Right atrium auricular region (tissue), 2 donors: Measurements from ENCODE around the gene HNRNPA1. TPM values are rescaled to one million over a fixed set of nuclear protein-coding genes. Genes with fewer than 3 reads are reported as not detected.
"Not testable (repeated sequence)": the region's sequence is repeated elsewhere in the genome, so short reads cannot be mapped to it uniquely, and the experiment has no call there.

Source experiments
- DNase-seq: peaks from one replicate; pipeline ENCODE4 v3.0.0-alpha.2; 2019; ENCODE audit warnings: low spot score
- H3K27ac ChIP-seq, 2 donors: fragments of 200-600 bp; sonication (generic); 1 replicate in 1 of 2; 2 replicates in 1 of 2; pipeline ENCODE4 v1.5.1; 2016 to 2019
- H3K27me3 ChIP-seq, 2 donors: fragments of 200-600 bp; sonication (generic); one replicate each; pipeline versions ENCODE4 v1.5.1 to v1.6.0; 2017 to 2019
- H3K36me3 ChIP-seq: fragments of 200-600 bp; sonication (generic); one replicate; pipeline ENCODE4 v1.5.1; 2016
- H3K4me1 ChIP-seq, 2 donors: fragments of 200-600 bp; sonication (generic); one replicate each; pipeline versions ENCODE4 v1.5.1 to v1.6.0; 2017 to 2019
- H3K4me3 ChIP-seq, 2 donors: fragments of 200-600 bp; sonication (generic); 1 replicate in 1 of 2; 2 replicates in 1 of 2; pipeline ENCODE4 v1.5.1; 2017 to 2019; ENCODE audit warnings: mild to moderate bottlenecking in 1 of 2, moderate library complexity in 1 of 2
- H3K9me3 ChIP-seq, 2 donors: fragments of 200-600 bp; sonication (generic); one replicate each; pipeline ENCODE4 v1.5.1; 2019
- CTCF ChIP-seq, 2 donors: fragments of 200-600 bp; sonication (generic); IDR thresholded peaks; one replicate each; pipeline ENCODE4 v1.5.1; 2019; ENCODE audit warnings: antibody characterized with exemption in 2 of 2
- total RNA-seq, 2 donors: library from RNA; depleted of rRNA; stranded (reverse); fragments of >200 nt; gene quantifications; one replicate each; pipeline ENCODE4 v1.1.0, GENCODE V29; 2016

The HNRNPA1 gene
- 100 to 1,000 TPM; 237 to 404 TPM for total RNA-seq

DNA sequence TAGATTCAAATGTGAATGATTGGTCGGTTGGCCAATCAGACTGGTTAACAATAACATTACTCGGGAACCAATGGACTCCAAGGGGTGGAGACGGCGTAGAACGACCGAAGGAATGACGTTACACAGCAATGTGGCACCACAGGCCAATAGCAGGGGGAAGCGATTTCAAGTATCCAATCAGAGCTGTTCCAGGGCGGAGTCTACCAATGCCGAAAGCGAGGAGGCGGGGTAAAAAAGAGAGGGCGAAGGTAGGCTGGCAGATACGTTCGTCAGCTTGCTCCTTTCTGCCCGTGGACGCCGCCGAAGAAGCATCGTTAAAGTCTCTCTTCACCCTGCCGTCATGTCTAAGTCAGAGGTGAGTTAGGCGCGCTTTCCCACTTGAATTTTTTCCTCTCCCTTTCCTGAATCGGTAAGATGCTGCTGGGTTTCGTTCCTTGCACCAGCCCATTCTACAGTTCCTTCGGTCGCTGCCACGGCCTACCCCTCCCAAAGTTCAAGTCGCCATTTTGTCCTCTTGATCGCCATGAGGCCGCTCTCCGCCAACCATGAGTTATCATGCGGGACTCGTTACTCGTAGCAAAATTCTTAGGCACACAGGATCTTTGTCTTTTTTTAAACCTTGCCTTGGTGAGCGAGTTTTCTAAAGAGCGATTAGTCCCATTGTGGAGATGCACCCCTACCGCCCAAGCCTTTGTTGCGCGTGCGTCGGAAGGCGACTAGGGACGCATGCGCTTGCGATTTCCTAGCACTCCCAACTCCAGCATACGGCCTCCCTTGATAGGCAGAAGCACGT is at the start of gene HNRNPA1:
TSS of gene HNRNPA1 (plus strand) at position 259 of the 793 bp plus-strand sequence. CDS start at position 341, 82 bp downstream.
- no peaks in the 10 kb centered on the region for H3K9me3 ChIP-seq
- peaks cover 44% of the 10 kb centered on the region for H3K36me3 ChIP-seq
- peak within 1 kb of the TSS; percentile 75 to 87 for H3K4me3 ChIP-seq
- TF ChIP-seq CTCF (IDR thresholded peaks at IDR 0.05), result no peak
- peak within 1 kb of the TSS; percentile 96 for H3K27ac ChIP-seq
- DNase-seq, result peak; percentile 99
- H3K4me1 ChIP-seq, result peaks cover 3 to 67% of the 10 kb centered on the region in 2 donors
- no peaks in the 10 kb centered on the region for H3K27me3 ChIP-seq

- not testable (repeated sequence) for H3K27me3 ChIP-seq, H3K4me3 ChIP-seq, DNase-seq, H3K27ac ChIP-seq, H3K9me3 ChIP-seq, H3K36me3 ChIP-seq, H3K4me1 ChIP-seq
Measured at GRCh38 chr12:54231269-54231668, 49.3 kb upstream of the HNRNPA1 start.

DNA sequence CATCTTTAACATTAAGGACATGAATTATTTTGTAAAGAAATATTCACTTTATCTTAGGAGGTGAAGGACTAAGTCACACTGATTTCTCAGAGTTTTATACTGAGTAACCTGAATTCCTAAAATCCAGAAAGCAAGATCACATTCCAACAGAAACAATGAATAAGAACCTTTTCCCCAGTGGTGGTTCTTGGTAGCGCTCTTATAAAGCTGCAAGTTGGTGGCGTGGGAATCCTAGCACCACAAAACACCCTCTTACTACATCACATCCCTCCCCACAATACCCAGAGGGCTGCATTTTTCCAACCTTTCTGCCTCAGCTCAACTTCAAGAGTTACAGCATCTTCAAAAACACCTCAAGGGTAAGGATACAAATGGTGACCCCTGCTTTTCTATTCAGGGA is 47.7 kb upstream of the HNRNPA1 start:
- Histone ChIP-seq H3K27ac (no peak overlapping the region), H3K4me3 (no peak overlapping the region), H3K9me3 (no peaks in the 10 kb centered on the region), H3K36me3 (no peaks in the 10 kb centered on the region), H3K27me3 (no peaks in the 10 kb centered on the region), H3K4me1 (peaks cover 0 to 8% of the 10 kb centered on the region in 2 donors)
- TF ChIP-seq CTCF (IDR thresholded peaks at IDR 0.05), result no peak
- DNase-seq, result no peak

DNA sequence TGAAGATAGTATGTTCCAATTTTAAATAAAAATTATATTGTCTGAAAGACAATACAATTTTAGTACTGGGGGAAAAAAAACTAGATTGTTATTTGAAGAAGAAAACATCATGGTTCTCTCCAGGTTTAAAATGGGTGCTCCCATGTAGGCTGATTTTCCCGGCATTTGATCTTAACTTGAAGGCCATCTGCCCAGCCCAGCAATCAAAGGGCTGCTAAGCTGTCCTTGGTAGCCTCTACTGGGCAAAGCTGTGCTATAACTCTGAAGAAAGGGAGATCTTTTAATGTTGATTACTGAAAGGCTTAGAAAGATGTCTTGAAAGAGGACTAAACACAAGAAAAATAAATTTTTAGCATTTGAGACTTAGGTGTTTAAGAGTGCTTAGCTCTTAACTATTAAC is 42.0 kb upstream of the HNRNPA1 start:
- no peaks in the 10 kb centered on the region for H3K27me3 ChIP-seq
- peaks cover 0 to 5% of the 10 kb centered on the region in 2 donors for H3K4me1 ChIP-seq
- TF ChIP-seq CTCF (IDR thresholded peaks at IDR 0.05), result no peak
- H3K4me3 ChIP-seq, result no peak overlapping the region
- DNase-seq, result no peak
- peaks cover 14% of the 10 kb centered on the region for H3K36me3 ChIP-seq
- H3K27ac ChIP-seq, result no peak overlapping the region
- no peaks in the 10 kb centered on the region for H3K9me3 ChIP-seq

GRCh38 chr12:54239620-54240019 is 40.9 kb upstream of the HNRNPA1 start:
- TF ChIP-seq CTCF (IDR thresholded peaks at IDR 0.05), result no peak
- peaks cover 14% of the 10 kb centered on the region for H3K36me3 ChIP-seq
- DNase-seq, result no peak

GRCh38 chr12:54240129-54240528 is 40.4 kb upstream of the HNRNPA1 start:
- peaks cover 0 to 5% of the 10 kb centered on the region in 2 donors for H3K4me1 ChIP-seq
- no peak for DNase-seq
- peaks cover 14% of the 10 kb centered on the region for H3K36me3 ChIP-seq
- no peak overlapping the region for H3K4me3 ChIP-seq
- no peaks in the 10 kb centered on the region for H3K27me3 ChIP-seq
- H3K9me3 ChIP-seq, result no peaks in the 10 kb centered on the region
- no peak overlapping the region for H3K27ac ChIP-seq
- TF ChIP-seq CTCF (IDR thresholded peaks at IDR 0.05), result no peak

More at GRCh38 chr12:54239620-54240019, 40.9 kb upstream of the HNRNPA1 start:
- Histone ChIP-seq H3K27me3 (no peaks in the 10 kb centered on the region), H3K4me1 (peaks cover 0 to 5% of the 10 kb centered on the region in 2 donors), H3K9me3 (no peaks in the 10 kb centered on the region), H3K27ac (no peak overlapping the region), H3K4me3 (no peak overlapping the region)
